ENCODE data around the gene PNMA1.
"Not testable (repeated sequence)": the region's sequence is repeated elsewhere in the genome, so short reads cannot be mapped to it uniquely, and the experiment has no call there.

The PNMA1 gene

GRCh38 chr14:73714656-73715081 lies 485 bp upstream of the PNMA1 start:
- DNase-seq = no peak

GRCh38 chr14:73713206-73713802 lies 880 bp downstream of the PNMA1 start:
- no peak for DNase-seq

- DNase-seq = no peak
These were observed 1.5 kb downstream of the PNMA1 start for GRCh38 chr14:73712540-73713180.

GRCh38 chr14:73712071-73712506 lies 2.1 kb downstream of the PNMA1 start:
- no peak for DNase-seq

GRCh38 chr14:73710737-73711136 lies 3.4 kb downstream of the PNMA1 start:
- no peak for DNase-seq

- no peak for DNase-seq
These were observed 4.2 kb downstream of the PNMA1 start for GRCh38 chr14:73709904-73710469.

- DNase-seq = not testable (repeated sequence)
These were observed 6.1 kb downstream of the PNMA1 start for GRCh38 chr14:73708076-73708475.

- DNase-seq = no peak
These were observed 13.9 kb downstream of the PNMA1 start for GRCh38 chr14:73700325-73700724.

GRCh38 chr14:73696466-73697400 lies 17.5 kb downstream of the PNMA1 start:
- no peak for DNase-seq

- no peak for DNase-seq
These were observed 18.2 kb downstream of the PNMA1 start for GRCh38 chr14:73695997-73696396.

- DNase-seq = no peak
These were observed 19.1 kb downstream of the PNMA1 start for GRCh38 chr14:73695082-73695481.

GRCh38 chr14:73694083-73694482 lies 20.1 kb downstream of the PNMA1 start:
- DNase-seq = no peak

GRCh38 chr14:73686901-73687300 lies 27.3 kb downstream of the PNMA1 start:
- no peak for DNase-seq

- DNase-seq = no peak
These were observed 28.9 kb downstream of the PNMA1 start for GRCh38 chr14:73685328-73685727.

GRCh38 chr14:73684627-73685026 lies 29.6 kb downstream of the PNMA1 start:
- no peak for DNase-seq

- DNase-seq = no peak
These were observed 33.4 kb downstream of the PNMA1 start for GRCh38 chr14:73680821-73681220.

- no peak for DNase-seq
These were observed 35.5 kb downstream of the PNMA1 start for GRCh38 chr14:73678698-73679097.

- DNase-seq = no peak
These were observed 39.2 kb downstream of the PNMA1 start for GRCh38 chr14:73674986-73675385.

- DNase-seq = no peak
These were observed 46.3 kb downstream of the PNMA1 start for GRCh38 chr14:73667854-73668253.

GRCh38 chr14:73666583-73666982 lies 47.6 kb downstream of the PNMA1 start:
- DNase-seq = no peak

- DNase-seq = no peak
These were observed 49.1 kb downstream of the PNMA1 start for GRCh38 chr14:73665130-73665529.

GRCh38 chr14:73663548-73664212 lies 50.5 kb downstream of the PNMA1 start:
- DNase-seq = no peak

GRCh38 chr14:73662487-73662943 lies 51.7 kb downstream of the PNMA1 start:
- DNase-seq = no peak
